OCI-M1 (cell line): Measurements from ENCODE around the gene RNF128.
"Not testable (repeated sequence)": the region's sequence is repeated elsewhere in the genome, so short reads cannot be mapped to it uniquely, and the experiment has no call there.

Experiments used
- DNase-seq: peaks from one replicate; lab custom pipeline; 2025; lab: John Stamatoyannopoulos, UW

Gene RNF128

DNA sequence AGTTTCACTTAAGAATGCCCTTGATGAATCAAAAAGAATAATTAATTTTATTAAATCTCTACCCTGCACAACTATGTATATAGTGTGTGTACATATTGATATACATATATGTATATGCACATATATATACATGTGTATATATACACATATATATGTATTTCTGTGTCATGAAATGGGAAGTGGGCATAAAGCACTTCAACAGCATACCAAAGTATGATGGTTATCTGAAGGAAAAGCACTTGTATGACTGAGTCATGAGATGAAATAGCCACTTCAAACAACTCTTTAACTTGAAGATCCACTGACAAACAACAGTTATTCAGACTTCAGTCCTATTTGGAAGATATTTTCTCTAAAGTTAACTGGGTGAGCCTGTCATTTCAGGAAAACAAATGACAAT lies 16.3 kb downstream of the RNF128 start:
- DNase-seq: no peak

DNA sequence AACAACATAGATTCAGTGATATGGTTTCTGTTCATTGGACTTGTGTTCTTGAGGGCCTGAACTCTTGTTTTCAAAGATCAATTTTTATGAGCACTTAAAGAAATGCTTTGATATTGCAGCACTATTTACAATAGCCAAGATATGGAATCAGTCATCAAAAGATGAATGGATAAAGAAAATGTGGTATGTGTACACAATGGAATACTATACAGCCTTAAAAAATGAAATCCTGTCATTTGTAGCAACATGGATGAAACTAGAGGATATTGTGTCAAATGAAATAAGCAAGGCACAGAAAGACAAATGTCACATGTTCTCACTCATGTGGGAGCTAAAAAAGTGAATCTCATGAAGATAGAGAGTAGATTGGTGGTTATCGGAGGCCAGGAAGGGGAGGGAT lies 21.9 kb downstream of the RNF128 start:
- no peak for DNase-seq

DNA sequence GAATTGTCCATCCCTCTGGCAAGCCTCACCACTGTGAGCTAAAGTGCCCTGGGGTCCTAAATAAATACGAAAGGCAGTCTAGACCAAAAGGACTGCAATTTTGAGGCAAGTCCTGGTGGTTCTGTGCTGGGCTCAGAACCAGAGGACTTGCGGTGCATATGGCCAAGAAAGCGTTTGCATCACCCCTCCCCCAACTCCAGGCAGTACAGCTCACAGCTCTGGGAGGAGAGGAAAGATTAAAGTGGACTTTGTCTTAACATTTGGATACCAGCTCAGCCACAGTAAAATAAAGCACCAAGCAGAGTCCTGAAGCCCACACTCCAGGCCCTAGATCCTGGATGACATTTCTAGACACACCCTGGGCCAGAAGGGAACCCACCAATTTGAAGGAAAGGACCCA lies 24.9 kb downstream of the RNF128 start:
- no peak for DNase-seq

DNA sequence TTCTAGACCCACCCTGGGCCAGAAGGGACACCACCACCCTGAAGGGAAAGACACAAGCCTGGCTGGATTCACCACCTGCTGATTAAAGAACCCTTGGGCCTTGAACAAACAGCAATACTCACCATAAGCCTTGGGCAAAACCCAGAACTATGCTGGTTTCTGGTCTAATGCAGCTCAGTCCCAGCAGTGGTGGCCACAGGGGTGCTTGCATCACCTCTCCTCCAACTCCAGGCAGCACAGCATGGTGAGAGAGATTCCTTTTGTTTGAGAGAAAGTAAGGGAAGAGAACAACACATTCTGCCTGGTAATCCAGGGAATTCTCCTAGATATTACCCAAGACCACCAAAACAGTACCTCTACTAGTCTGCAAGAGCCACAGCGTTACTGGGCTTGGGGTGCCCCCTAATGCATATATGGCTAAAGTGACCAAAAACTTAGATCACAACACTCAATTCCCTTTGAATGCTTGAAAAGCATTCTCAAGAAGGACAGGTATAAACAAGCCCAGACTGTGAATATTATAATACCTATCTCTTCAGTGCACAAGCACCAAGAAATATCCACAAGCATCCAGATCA lies 25.7 kb downstream of the RNF128 start:
- DNase-seq: no peak

DNA sequence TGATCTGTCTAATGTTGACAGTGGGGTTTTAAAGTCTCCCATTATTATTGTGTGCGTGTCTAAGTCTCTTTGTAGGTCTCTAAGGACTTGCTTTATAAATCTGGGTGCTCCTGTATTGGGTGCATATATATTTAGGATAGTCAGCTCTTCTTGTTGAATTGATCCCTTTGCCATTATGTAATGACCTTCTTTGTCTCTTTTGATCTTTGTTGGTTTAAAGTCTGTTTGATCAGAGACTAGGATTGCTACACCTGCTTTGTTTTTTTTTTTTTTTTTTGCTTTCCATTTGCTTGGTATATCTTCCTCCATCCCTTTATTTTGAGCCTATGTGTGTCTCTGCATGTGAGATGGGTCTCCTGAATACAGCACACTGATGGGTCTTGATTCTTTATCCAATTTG lies 42.8 kb downstream of the RNF128 start:
- DNase-seq: not testable (repeated sequence)

DNA sequence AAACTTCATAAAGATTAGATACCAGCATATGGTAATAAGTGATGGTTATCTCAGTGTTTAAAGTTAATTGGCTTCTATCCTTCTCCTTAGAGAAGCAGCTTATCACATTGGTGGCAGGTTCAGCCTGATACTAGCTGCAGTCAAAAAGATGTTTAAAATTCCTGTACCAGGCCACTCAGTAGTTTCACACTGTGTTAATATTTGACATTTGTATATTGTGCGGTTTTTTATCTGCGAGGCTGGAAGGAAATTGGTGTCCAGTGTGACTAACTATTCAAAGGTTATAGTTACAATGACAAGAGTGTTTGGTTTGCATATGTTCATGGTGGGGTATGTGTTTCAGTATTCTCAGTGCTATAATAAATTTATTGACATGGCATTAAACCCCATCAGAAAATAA lies 48.5 kb downstream of the RNF128 start:
- no peak for DNase-seq

DNA sequence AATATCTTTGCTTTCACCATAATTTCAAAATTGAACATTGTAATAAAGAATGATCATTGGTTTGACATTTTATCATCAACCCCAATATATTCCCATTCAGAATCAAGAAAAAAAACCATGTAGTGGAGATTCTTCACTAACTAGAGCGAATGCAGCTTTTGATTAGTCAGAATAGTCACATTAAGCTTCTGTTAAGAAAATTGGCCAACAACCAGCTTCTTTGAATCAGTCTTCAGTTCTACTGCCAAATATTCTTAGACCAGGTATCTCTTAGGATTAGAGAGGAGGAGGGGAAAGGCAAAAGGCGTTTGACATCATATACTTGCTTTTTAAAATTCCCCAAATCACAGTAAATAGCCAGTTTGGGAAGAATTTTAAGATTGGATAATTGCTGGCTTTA lies 53.8 kb downstream of the RNF128 start:
- DNase-seq: no peak

DNA sequence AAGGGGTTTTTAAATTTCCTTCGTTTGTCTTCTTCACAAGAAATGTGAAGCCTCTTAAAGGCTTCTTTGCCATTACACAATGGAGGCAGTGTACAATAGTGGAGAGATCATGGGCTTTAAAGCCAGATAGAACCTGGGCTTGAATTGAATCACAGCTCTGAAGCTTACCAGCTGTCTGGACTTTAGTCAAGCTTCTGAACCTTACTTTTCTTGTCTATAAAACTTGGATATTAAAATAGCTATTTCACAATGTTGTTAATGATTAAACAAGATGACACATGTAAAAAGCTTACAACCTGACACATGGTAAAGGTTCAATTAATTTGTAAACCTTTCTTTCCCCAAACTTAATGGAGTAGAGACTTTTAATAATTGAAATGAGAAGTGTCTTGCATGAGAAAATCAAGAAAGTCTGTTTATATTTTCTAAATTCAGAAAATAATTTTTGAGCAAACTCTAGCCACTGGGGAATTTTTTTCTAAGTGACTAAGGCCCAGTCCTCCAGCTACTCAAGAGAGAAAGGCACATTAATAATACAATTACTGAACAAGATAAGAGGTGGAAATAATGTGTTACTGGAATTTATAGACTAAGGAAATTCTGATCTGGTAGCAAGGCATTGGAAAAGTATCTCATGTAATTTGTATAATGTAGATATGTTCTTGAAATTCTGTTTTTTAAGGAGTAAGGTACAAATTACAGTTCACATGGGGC lies 54.3 kb downstream of the RNF128 start:
- DNase-seq: no peak

DNA sequence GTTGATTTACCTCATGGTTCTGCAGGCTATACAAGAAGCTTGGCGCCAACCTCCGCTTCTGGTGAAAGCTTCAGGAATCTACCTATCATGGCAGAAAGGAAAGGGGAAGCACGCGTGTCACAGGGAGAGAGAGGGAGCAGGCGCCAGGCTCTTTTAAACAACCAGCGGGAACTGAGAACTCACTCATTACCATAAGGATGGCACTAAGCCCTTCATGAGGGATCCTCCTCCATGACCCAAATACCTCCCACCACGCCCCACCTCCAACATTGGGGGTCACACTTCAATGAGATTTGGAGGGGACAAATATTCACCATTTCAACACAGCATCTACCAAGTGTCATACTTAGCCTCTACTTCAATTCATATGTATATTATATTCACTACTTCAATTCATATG lies 57.2 kb downstream of the RNF128 start:
- no peak for DNase-seq

DNA sequence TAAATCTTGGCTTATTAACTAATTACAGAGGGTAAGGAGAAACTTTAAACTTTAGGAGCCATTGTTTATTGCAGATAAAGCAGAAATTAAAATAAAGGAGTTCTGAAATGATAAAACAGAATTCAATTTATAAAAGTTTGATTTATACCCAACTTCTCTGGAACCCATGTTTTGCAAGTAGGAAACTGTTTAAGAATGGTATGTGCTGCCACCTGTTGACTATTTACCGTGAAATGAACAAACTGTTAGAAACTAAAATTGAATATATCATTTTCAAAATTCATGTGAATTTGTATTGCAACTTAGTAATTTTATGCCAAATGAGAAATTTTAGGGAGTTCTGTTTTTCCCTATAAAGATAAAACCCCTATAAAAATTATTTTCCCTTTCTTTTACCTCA lies 65.0 kb downstream of the RNF128 start:
- peak; percentile 37 for DNase-seq

DNA sequence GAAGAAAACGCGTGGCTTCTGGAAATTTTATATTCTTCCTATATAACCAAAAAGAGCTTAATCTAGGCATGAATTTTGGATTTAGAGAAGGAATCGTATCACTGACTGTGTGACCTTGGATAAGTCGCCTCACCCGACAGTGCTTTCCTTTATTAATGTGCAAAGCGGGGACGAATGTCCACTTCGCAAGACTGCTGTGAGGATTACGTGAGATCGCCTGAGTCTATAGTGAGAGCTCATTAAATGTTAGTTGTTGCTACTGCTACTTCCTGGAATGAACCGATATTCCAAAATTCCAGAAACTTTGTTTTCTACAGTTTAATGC lies 75.5 kb downstream of the RNF128 start:
- no peak for DNase-seq

DNA sequence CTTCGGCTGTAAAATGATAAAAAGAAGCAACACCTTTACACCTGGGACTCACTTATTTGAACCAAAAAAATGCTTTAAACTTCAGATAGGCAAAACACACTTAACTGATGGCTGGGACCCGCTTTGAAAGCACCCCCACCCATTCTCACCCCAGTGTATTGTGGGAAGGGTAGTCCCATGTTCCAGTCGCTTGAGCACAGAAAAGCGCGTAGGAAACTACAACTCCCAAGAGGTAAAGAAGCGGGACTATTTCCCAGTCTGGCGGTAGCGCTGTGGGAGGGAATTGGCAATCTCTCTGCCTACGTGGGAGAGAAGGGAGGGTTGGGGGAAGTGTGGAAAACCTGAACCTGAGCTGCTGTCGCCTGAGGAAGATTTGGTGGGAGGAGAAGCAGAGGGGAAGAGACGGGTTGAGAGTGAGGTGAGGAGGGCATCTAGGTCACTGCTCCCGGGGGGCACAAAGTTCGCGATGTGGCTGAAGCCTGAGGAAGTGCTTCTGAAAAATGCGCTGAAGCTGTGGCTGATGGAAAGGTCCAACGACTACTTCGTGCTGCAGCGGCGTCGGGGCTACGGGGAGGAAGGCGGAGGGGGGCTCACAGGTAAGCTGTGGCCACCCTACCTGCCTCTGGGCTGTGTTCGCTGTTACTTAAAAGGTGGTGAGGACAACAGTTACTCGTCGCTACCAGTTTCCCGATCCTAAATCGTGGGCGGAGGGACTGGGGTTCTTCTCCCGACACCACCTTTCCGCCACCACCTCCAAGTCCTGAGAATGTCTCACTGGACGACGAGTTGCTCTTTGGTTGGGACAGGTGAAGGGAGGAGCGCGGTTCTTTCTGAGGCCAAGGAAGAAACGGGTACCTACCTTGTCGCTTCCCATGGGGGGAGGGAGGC lies 76.1 kb downstream of the RNF128 start, which contains the start of gene TBC1D8B:
Gene TBC1D8B, plus strand, starts transcription at position 286 of the 888 bp plus-strand sequence. Its CDS starts 181 bp downstream, at position 467.
- DNase-seq: peak; percentile 89

DNA sequence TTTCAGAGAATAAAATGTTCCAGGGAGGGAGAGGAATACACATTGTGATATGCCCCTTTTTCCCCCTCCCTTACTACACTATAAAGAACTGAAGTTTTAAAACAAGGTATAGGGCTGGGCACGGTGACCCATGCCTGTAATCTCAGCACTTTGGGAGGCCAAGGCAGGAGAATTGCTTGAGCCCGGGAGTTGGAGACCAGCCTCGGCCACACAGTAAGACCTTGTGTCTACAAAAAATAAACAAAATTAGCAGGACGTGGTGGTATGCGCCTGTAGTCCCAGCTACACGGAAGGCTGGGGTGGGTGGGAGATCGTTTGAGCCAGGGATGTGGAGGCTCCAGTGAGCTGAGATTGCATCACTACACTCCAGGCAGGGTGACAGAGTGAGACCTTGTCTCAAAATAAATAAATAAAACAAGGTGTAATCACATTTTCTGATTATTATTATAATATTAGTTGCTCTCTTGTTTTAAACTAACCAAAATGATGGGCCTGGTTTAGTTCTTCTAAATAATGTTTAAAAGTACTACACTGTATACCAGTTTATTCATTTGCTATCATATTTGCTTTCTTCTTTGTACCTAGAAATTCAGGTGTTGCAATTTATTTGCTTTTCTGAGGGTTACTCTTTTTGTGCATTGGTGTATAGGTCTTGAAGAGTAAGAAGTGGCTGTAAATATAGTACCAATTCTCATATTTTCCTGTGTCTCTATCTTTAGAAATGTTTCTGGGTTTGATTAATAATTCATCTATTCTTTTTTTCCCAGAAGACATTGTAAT lies 84.8 kb downstream of the RNF128 start:
- no peak for DNase-seq

DNA sequence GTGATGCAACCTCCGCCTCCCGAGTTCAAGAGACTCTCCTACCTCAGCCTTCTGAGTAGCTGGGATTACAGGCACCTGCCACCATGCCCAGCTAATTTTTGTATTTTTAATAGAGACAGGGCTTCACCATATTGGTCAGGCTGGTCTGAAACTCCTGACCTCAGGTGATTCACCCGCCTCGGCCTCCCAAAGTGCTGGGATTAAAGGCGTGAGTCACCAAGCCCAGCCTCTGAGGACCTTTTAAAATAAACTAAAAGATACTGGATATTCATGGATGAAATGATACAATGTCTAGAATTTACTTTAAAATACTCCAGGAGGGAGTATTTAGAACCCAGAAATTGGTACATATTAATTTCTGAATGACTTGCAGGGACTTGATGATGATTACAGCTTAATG lies 86.4 kb downstream of the RNF128 start:
- DNase-seq: not testable (repeated sequence)

DNA sequence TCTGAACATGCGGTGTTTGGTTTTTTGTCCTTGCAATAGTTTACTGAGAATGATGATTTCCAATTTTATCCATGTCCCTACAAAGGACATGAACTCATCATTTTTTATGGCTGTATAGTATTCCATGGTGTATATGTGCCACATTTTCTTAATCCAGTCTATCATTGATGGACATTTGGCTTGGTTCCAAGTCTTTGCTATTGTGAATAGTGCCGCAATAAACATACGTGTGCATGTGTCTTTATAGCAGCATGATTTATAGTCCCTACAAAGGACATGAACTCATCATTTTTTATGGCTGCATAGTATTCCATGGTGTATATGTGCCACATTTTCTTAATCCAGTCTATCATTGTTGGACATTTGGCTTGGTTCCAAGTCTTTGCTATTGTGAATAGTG lies 87.6 kb downstream of the RNF128 start:
- not testable (repeated sequence) for DNase-seq
